ENCODE measurements around the gene SPC25.

DNA sequence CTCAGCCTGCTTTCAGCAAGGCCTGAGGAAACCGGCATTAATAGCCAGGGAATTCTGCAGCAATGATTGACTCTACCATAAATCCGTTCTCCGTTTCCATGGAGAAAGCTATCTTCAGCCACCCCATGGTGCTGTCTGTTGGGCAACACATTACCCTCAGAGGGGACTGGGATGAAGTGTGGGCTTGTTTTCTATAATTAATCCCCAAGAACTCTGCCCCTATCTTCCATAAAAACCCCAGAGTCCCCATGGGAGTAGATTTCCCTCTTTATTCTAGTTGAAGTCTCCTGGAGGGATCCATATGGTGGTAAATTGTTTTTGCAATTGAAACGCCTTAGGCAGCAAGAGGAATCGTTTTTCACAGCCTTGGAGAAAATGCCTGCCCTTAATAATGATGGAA is 20.1 kb upstream of the SPC25 start:
- TF ChIP-seq, protein P1, sequence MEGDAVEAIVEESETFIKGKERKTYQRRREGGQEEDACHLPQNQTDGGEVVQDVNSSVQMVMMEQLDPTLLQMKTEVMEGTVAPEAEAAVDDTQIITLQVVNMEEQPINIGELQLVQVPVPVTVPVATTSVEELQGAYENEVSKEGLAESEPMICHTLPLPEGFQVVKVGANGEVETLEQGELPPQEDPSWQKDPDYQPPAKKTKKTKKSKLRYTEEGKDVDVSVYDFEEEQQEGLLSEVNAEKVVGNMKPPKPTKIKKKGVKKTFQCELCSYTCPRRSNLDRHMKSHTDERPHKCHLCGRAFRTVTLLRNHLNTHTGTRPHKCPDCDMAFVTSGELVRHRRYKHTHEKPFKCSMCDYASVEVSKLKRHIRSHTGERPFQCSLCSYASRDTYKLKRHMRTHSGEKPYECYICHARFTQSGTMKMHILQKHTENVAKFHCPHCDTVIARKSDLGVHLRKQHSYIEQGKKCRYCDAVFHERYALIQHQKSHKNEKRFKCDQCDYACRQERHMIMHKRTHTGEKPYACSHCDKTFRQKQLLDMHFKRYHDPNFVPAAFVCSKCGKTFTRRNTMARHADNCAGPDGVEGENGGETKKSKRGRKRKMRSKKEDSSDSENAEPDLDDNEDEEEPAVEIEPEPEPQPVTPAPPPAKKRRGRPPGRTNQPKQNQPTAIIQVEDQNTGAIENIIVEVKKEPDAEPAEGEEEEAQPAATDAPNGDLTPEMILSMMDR (IDR thresholded peaks at IDR 0.05): no peak
- no peak for TF ChIP-seq EZH2 (IDR thresholded peaks at IDR 0.05)
